ENCODE data around the gene KCNN3. TPM values are rescaled to one million over a fixed set of nuclear protein-coding genes. Genes with fewer than 3 reads are reported as not detected.

Gene KCNN3
- total and polyA plus RNA-seq, 2 of the 8 experiments (the other 6 are each of a cell fraction or from before 2014, with no cell fraction given) = 2.8 to 3.7 TPM

DNA sequence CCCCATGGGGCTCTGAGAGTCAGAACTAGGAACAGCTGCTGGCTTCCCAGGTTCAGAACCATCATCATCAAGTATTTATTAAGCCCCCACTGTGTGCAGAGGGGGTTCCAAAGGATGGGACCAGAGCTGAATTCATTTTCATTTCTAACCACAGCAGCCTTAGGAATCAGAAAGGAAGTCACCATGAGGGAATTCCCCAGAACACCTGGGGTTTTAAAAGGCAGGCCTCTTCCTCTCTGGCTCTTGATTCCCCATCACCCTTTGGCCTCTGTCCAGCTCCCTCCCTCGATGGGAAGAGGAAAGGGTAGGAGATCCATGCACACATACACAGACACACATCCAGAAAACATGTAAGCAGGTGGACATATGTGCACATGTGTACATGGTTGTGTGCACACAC, 1.3 kb upstream of the KCNN3 start:
- CTCF ChIA-PET (ENCODE audit: partially characterized antibody) = interaction anchor here (0.8 to 3.9 kb wide), 13 partner anchors 8 to 312 kb away, joined by 3 to 16 read pairs (median 4); partner anchors contain the start of gene PMVK
- no peak overlapping the region for H3K18ac ChIP-seq (ENCODE audit: extremely low read depth, low read length)
- no peak overlapping the region for H3K23ac ChIP-seq (ENCODE audit: insufficient read length)
- 86% methylated on average over 1 of the region's 1 CpG; no CpG with 5 or more reads in 1 of the 2 experiments for WGBS, 2 experiments (ENCODE audit: extremely low coverage in 1 of 2, insufficient coverage in 1 of 2, insufficient read length in 1 of 2, insufficient replicate concordance in 2 of 2, low coverage in 1 of 2, low lambda C conversion rate in 2 of 2, missing lambda C conversion rate in 1 of 2)
- no peak overlapping the region for H3K9ac ChIP-seq (replicated peaks in 1 of 4; ENCODE audit: extremely low read depth in 1 of 4, low read depth in 3 of 4, low read length in 3 of 4)
- no peak overlapping the region for H2BK12ac ChIP-seq (ENCODE audit: low read depth, low read length)
- peak overlapping the region in 1 of 2 experiments; percentile 11; a peak in 1 of 4 replicates for H3K4me2 ChIP-seq (ENCODE audit: insufficient read depth in 1 of 2, low read depth in 2 of 2, low read length in 2 of 2)
- no peak overlapping the region for H2BK5ac ChIP-seq (ENCODE audit: low read depth, low read length)
- H3K4me1 ChIP-seq (replicated peaks in 1 of 4; ENCODE audit: control insufficient read depth in 3 of 4, insufficient read depth in 4 of 4, low read length in 3 of 4) = peaks cover 10 to 42% (median 20%) of the 10 kb centered on the region in 4 experiments; a peak in 6 of 7 replicates
- H3K4me3 ChIP-seq (ENCODE audit: extremely low read depth in 1 of 4, insufficient read depth in 2 of 4, low read depth in 3 of 4, low read length in 4 of 4) = no peak overlapping the region
- no peaks in the 10 kb centered on the region for H4K20me1 ChIP-seq (replicated peaks in 1 of 2; ENCODE audit: control insufficient read depth in 1 of 2, insufficient read depth in 2 of 2, low read length in 2 of 2)
- H2AFZ ChIP-seq (ENCODE audit: low read length) = 0 out of 2 replicates have a peak overlapping the region, but pooled peaks have one; percentile 60
- H3K56ac ChIP-seq (replicated peaks; ENCODE audit: insufficient read length, low read depth, low read length) = no peak overlapping the region
- H3K27ac ChIP-seq (ENCODE audit: low read depth, low read length) = no peak overlapping the region
- H2BK120ac ChIP-seq (replicated peaks; ENCODE audit: low read depth, low read length) = no peak overlapping the region
- FAIRE-seq (no peak), DNase-seq (ENCODE audit: low read depth in 1 of 2, low spot score in 2 of 2) (no peak)
- H3K9me3 ChIP-seq (ENCODE audit: insufficient read depth in 2 of 2, low read depth in 1 of 2, low read length in 1 of 2) = no peaks in the 10 kb centered on the region
- H3K79me2 ChIP-seq (ENCODE audit: control insufficient read depth in 1 of 2, insufficient read depth in 2 of 2, low read length in 2 of 2) = no peaks in the 10 kb centered on the region
- H3K14ac ChIP-seq (ENCODE audit: insufficient read length) = no peak overlapping the region
- no peaks in the 10 kb centered on the region for H3K36me3 ChIP-seq (ENCODE audit: control insufficient read depth in 2 of 4, insufficient read depth in 4 of 4, low read length in 3 of 4)
- peak overlapping the region; percentile 55; the same call in 1 of the 2 replicates for H2BK15ac ChIP-seq (ENCODE audit: low read length)
- no peak overlapping the region for H3K4ac ChIP-seq (replicated peaks; ENCODE audit: insufficient read length, low read depth, low read length)
- H4K8ac ChIP-seq (ENCODE audit: extremely low read depth, insufficient read depth, low read length) = no peak overlapping the region
- POLR2A ChIA-PET (ENCODE audit: partially characterized antibody) = interaction anchor here (1.5 kb wide), 1 partner anchor 10 kb away, joined by 6 read pairs; no protein-coding TSS in a partner anchor
- H3K23me2 ChIP-seq (ENCODE audit: low read depth, low read length) = peaks cover 5% of the 10 kb centered on the region; the same call in 1 of the 2 replicates
- H2BK20ac ChIP-seq (ENCODE audit: low read length) = no peak overlapping the region
- H3K79me1 ChIP-seq (ENCODE audit: low read depth, low read length) = no peaks in the 10 kb centered on the region
- H4K5ac ChIP-seq (ENCODE audit: insufficient read length, low read depth, low read length) = no peak overlapping the region
- 0 out of 2 replicates have a peak overlapping the region, but pooled peaks have one; percentile 60 for H2AK5ac ChIP-seq (ENCODE audit: low read depth, low read length)
- no peak overlapping the region for H4K91ac ChIP-seq (replicated peaks; ENCODE audit: insufficient read length, low read length)
- peaks cover 0 to 10% (median 7%) of the 10 kb centered on the region in 4 experiments; a peak in 3 of 7 replicates for H3K27me3 ChIP-seq (replicated peaks in 1 of 4; ENCODE audit: control insufficient read depth in 3 of 4, extremely low read depth in 1 of 4, insufficient read depth in 3 of 4, low read length in 3 of 4)
- no peak for TF ChIP-seq NANOG (IDR thresholded peaks at IDR 0.05; ENCODE audit: insufficient read depth, low read depth, low read length, poor library complexity, severe bottlenecking)
- TF ChIP-seq RNF2 (IDR thresholded peaks at IDR 0.05; ENCODE audit: borderline replicate concordance, low read depth, low read length, missing control alignments, poor library complexity, severe bottlenecking) = no peak
- no peak for TF ChIP-seq RBBP5 (IDR thresholded peaks at IDR 0.05; ENCODE audit: borderline replicate concordance, low read depth, low read length)
- no peak for TF ChIP-seq SIN3A (conservative IDR thresholded peaks at IDR 0.05 in 1 of 2, IDR thresholded peaks at IDR 0.05 in 1 of 2; ENCODE audit: low read depth in 1 of 2, low read length in 2 of 2)
- no peak for TF ChIP-seq SP1 (IDR thresholded peaks at IDR 0.05; ENCODE audit: low read depth, low read length)
- TF ChIP-seq CBX5 (IDR thresholded peaks at IDR 0.05; ENCODE audit: low read depth, low read length) = no peak
- TF ChIP-seq CREB1 (IDR thresholded peaks at IDR 0.05) = no peak
- no peak for TF ChIP-seq RFX5 (IDR thresholded peaks at IDR 0.05; ENCODE audit: borderline replicate concordance, low read depth, low read length)
